K562 (cell line): ENCODE results near the gene FLAD1. TPM values are rescaled to one million over a fixed set of nuclear protein-coding genes. Genes with fewer than 3 reads are reported as not detected.
A peak's percentile ranks its signal among the peaks of the same experiment; 100 is the strongest.

ENCODE experiments used
- AFF1 ChIP-seq, 2 experiments: fragments of 450-650 bp; IDR thresholded peaks; 2 replicates each; pipeline ENCODE4 v1.6.1; 2018; ENCODE audit warnings: mild to moderate bottlenecking in 2 of 2, low read depth in 1 of 2; ENCODE audit not compliant: partially characterized antibody in 2 of 2
- ARID2 ChIP-seq: fragments of 450-650 bp; IDR thresholded peaks from 2 replicates; pipeline ENCODE4 v1.6.1; 2017; ENCODE audit warnings: antibody characterized with exemption, mild to moderate bottlenecking
- ATF1 ChIP-seq, 2 experiments: fragments of 450-650 bp in 1 of 2; IDR thresholded peaks; 2 replicates each; pipeline ENCODE4 v1.6.1; 2016; ENCODE audit warnings: missing compliant biosample characterization in 1 of 2, missing genetic modification characterization in 1 of 2
- E2F5 ChIP-seq: sonication (generic); formaldehyde crosslinking; IDR thresholded peaks from 2 replicates; pipeline ENCODE4 v1.8.0; 2022; ENCODE audit warnings: mild to moderate bottlenecking, missing genetic modification reagents
- ELF4 ChIP-seq: fragments of 450-650 bp; formaldehyde crosslinking; IDR thresholded peaks from 2 replicates; pipeline ENCODE4 v1.4.0; 2022; ENCODE audit warnings: missing genetic modification characterization
- ETV6 ChIP-seq, 3 experiments: fragments of 150-350 bp in 1 of 3; sonication (generic) in 1 of 3; formaldehyde crosslinking in 1 of 3; IDR thresholded peaks; 2 replicates each; pipeline versions ENCODE4 v1.6.1 to v1.8.0; 2014 to 2022; ENCODE audit warnings: borderline replicate concordance in 2 of 3, low read depth in 2 of 3, antibody characterized with exemption in 1 of 3, low read length in 1 of 3, mild to moderate bottlenecking in 1 of 3, missing genetic modification reagents in 1 of 3
- EWSR1 ChIP-seq: fragments of 450-650 bp; IDR thresholded peaks from 2 replicates; pipeline ENCODE4 v1.6.1; 2018; ENCODE audit warnings: borderline replicate concordance, mild to moderate bottlenecking, low read depth, moderate library complexity; ENCODE audit not compliant: partially characterized antibody
- HNRNPK ChIP-seq: fragments of 200-400 bp; formaldehyde crosslinking; IDR thresholded peaks from one replicate; pipeline ENCODE4 v1.6.1; 2018; ENCODE audit warnings: mild to moderate bottlenecking, low read depth, low read length; ENCODE audit not compliant: poor library complexity, severe bottlenecking
- KLF16 ChIP-seq: IDR thresholded peaks from 2 replicates; pipeline ENCODE4 v1.6.1; 2016; ENCODE audit warnings: antibody characterized with exemption
- NCOR1 ChIP-seq: fragments of 450-650 bp; IDR thresholded peaks from 2 replicates; pipeline ENCODE4 v1.6.1; 2016; ENCODE audit warnings: mild to moderate bottlenecking, moderate library complexity
- NFIX ChIP-seq: fragments of 250-450 bp; sonication (Bioruptor Pico); IDR thresholded peaks from 2 replicates; pipeline ENCODE4 v1.4.0; 2020; ENCODE audit warnings: low read depth, mild to moderate bottlenecking, moderate library complexity
- PHF21A ChIP-seq: fragments of 450-650 bp; IDR thresholded peaks from 2 replicates; pipeline ENCODE4 v1.6.1; 2017; ENCODE audit warnings: low read depth, borderline replicate concordance
- SETDB1 ChIP-seq: IDR thresholded peaks from one replicate; pipeline ENCODE4 v1.6.1; 2012; ENCODE audit warnings: low read length, control low read depth, inconsistent platforms
- SP1 ChIP-seq: sonication (generic); formaldehyde crosslinking; IDR thresholded peaks from 2 replicates; pipeline ENCODE4 v1.8.1; 2022; ENCODE audit warnings: mild to moderate bottlenecking, missing genetic modification reagents
- THRA ChIP-seq: fragments of 450-650 bp; IDR thresholded peaks from 2 replicates; pipeline ENCODE4 v1.6.1; 2017; ENCODE audit warnings: mild to moderate bottlenecking, moderate library complexity
- USF2 ChIP-seq: sonication (generic); formaldehyde crosslinking; IDR thresholded peaks from 2 replicates; pipeline ENCODE4 v1.5.0; 2020; ENCODE audit warnings: missing genetic modification reagents
- YY1 ChIP-seq, 3 experiments: IDR thresholded peaks; 2 replicates each; pipeline ENCODE4 v1.6.1; 2011; ENCODE audit warnings: low read length in 2 of 3, mild to moderate bottlenecking in 2 of 3, moderate library complexity in 2 of 3, borderline replicate concordance in 1 of 3, control low read depth in 1 of 3, low read depth in 1 of 3; ENCODE audit not compliant: insufficient read depth in 3 of 3, insufficient replicate concordance in 2 of 3, control insufficient read depth in 1 of 3, insufficient read length in 1 of 3; ENCODE audit errors: extremely low read depth in 1 of 3
- ZNF121 ChIP-seq: sonication (generic); formaldehyde crosslinking; conservative IDR thresholded peaks from 2 replicates; pipeline ENCODE4 v1.8.0; 2022; ENCODE audit warnings: missing genetic modification reagents
- polyA plus RNA-seq, 8 experiments: library from polyadenylated mRNA; depleted of rRNA in 4 of 8; stranded (reverse) in 5 of 8; unstranded in 3 of 8; fragments of >200 nt; fragmentation: Nextera tagmentation in 2 of 8; fragmentation: Illumina TruSeq in 1 of 8; extraction: Ambion mirVana in 2 of 8; extraction: Trizol in 1 of 8; gene quantifications; 2 replicates each; pipeline versions ENCODE4 v1.2.1 to v1.2.3, GENCODE V29; 2011 to 2014; ENCODE audit warnings: inconsistent platforms in 1 of 8, missing spikeins in 1 of 8
- total RNA-seq, 7 experiments: library from RNA; depleted of rRNA in 6 of 7; stranded (reverse); fragments of >200 nt in 6 of 7; fragmentation: Illumina TruSeq in 2 of 7; extraction: Trizol in 2 of 7; gene quantifications; 2 replicates each; pipeline versions ENCODE4 v1.2.1 to v1.2.3, GENCODE V29; 2011 to 2021; ENCODE audit warnings: low replicate concordance in 1 of 7

Gene FLAD1
- total and polyA plus RNA-seq, 9 of the 15 experiments (the other 6 are each of a cell fraction or from before 2014, with no cell fraction given): 24.9 to 85.8 (median 67.0) TPM

GRCh38 chr1:155017041-155017945 lies 34.1 kb downstream of the FLAD1 start (continued):
- TF ChIP-seq SETDB1 (no peak), AFF1 (IDR thresholded peaks at IDR 0.05; ENCODE audit: low read depth in 1 of 2, partially characterized antibody in 2 of 2) (peak in 1 of 2 experiments; percentile 11), E2F5 (peak; percentile 91; the same call in 1 of the 2 replicates), USF2 (CRISPR knock-in tag) (no peak), YY1 (IDR thresholded peaks at IDR 0.05; ENCODE audit: borderline replicate concordance in 1 of 3, control insufficient read depth in 1 of 3, extremely low read depth in 1 of 3, insufficient read depth in 3 of 3, insufficient read length in 1 of 3, insufficient replicate concordance in 2 of 3, low read depth in 1 of 3, low read length in 2 of 3) (peak in 2 of 3 experiments; percentile 74 to 81), SP1 (peak; percentile 95), ETV6 (IDR thresholded peaks at IDR 0.05; ENCODE audit: borderline replicate concordance in 1 of 2, low read depth in 2 of 2, low read length in 1 of 2) (0 out of 4 replicates have a peak, but pooled peaks of 1 of the 2 experiments have one; percentile 55), ETV6 (CRISPR knock-in tag; IDR thresholded peaks at IDR 0.05; ENCODE audit: borderline replicate concordance) (no peak), EWSR1 (no peak), HNRNPK (peak; percentile 97), ELF4 (CRISPR knock-in tag) (peak; percentile 90), PHF21A (peak; percentile 91; the same call in 1 of the 2 replicates), THRA (no peak), ATF1 (CRISPR knock-in tag; IDR thresholded peaks at IDR 0.05) (no peak), ATF1 (tag; IDR thresholded peaks at IDR 0.05) (peak; percentile 67), ZNF121 (CRISPR knock-in tag) (no peak), ARID2 (peak; percentile 78), NFIX (no peak), KLF16 (peak; percentile 79), NCOR1 (peak; percentile 67)
